GM19372 (cell line): ENCODE results near the gene TGFBR3L.
"Not testable (repeated sequence)": the region's sequence is repeated elsewhere in the genome, so short reads cannot be mapped to it uniquely, and the experiment has no call there.

Experiments used
- ATAC-seq: cut with Tn5 transposase; IDR thresholded peaks from one replicate; pipeline ENCODE4 v1.9.1; 2021; ENCODE audit warnings: mild to moderate bottlenecking, low read depth, moderate library complexity; ENCODE audit not compliant: unreplicated experiment

TGFBR3L gene

GRCh38 chr19:7916103-7916954 is 1.7 kb downstream of the TGFBR3L start:
- ATAC-seq = no peak

- no peak for ATAC-seq
Measured at GRCh38 chr19:7916955-7917266, 2.3 kb downstream of the TGFBR3L start.

GRCh38 chr19:7917267-7918061 is 2.8 kb downstream of the TGFBR3L start:
- no peak for ATAC-seq

GRCh38 chr19:7918062-7918614 is 3.5 kb downstream of the TGFBR3L start:
- ATAC-seq = not testable (repeated sequence)

GRCh38 chr19:7918615-7919421 is 4.2 kb downstream of the TGFBR3L start:
- ATAC-seq = no peak

GRCh38 chr19:7919610-7920518 is 5.2 kb downstream of the TGFBR3L start, which contains the start of gene SNAPC2:
Gene SNAPC2, plus strand, starts transcription at chr19:7920338. Its CDS starts 29 bp downstream, at chr19:7920367.
- ATAC-seq = peak; percentile 60

GRCh38 chr19:7920519-7921301 is 6.1 kb downstream of the TGFBR3L start:
- ATAC-seq = peak; percentile 46

- no peak for ATAC-seq
Measured at GRCh38 chr19:7921302-7921966, 6.8 kb downstream of the TGFBR3L start.

- no peak for ATAC-seq
Measured at GRCh38 chr19:7921967-7922835, 7.6 kb downstream of the TGFBR3L start.

- no peak for ATAC-seq
Measured at GRCh38 chr19:7922836-7923195, 8.2 kb downstream of the TGFBR3L start.

GRCh38 chr19:7923295-7924191 is 8.9 kb downstream of the TGFBR3L start:
- ATAC-seq = no peak

- ATAC-seq = no peak
Measured at GRCh38 chr19:7924241-7924640, 9.6 kb downstream of the TGFBR3L start.

- ATAC-seq = no peak
Measured at GRCh38 chr19:7924651-7925170, 10.1 kb downstream of the TGFBR3L start.

GRCh38 chr19:7925171-7925851 is 10.7 kb downstream of the TGFBR3L start:
- ATAC-seq = no peak

GRCh38 chr19:7926021-7926726 is 11.5 kb downstream of the TGFBR3L start, which contains the start of gene CTXN1:
Gene CTXN1, minus strand, starts transcription at chr19:7926135. Its CDS starts 597 bp downstream, at chr19:7925538.
- no peak for ATAC-seq
